B cell (primary cell): Measurements from ENCODE around the gene PEAK1.

ENCODE experiments used
- EZH2 ChIP-seq: IDR thresholded peaks from 2 replicates; pipeline ENCODE4 v1.6.1; 2012; ENCODE audit warnings: borderline replicate concordance, low read depth, mild to moderate bottlenecking, moderate library complexity, low read length; ENCODE audit not compliant: insufficient read depth, poor library complexity, severe bottlenecking
- TF ChIP-seq, protein P1 (sequence below): fragments of 200-600 bp; IDR thresholded peaks from one replicate; pipeline ENCODE4 v1.8.0; 2022; ENCODE audit warnings: antibody characterized with exemption, mild to moderate bottlenecking

DNA sequence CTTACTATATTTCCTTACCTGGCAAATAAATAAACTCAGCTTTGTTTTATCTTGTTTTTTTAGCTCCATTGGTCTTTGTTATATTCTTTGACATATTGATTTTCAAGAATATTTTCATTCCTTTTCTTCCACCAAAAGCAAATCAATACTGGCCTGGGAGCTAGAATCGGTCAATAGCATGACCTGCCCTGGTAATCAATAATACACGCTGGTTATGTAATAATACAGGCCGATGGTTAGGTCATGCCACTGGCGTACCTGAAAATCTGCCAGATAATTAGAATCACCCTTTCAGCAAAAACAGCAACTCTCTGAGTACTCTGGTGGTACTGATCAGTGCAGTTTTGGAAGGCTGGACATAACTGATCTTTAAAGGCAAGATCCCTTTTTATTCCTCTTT, 39.9 kb downstream of the PEAK1 start:
- no peak for TF ChIP-seq EZH2
- TF ChIP-seq, protein P1, sequence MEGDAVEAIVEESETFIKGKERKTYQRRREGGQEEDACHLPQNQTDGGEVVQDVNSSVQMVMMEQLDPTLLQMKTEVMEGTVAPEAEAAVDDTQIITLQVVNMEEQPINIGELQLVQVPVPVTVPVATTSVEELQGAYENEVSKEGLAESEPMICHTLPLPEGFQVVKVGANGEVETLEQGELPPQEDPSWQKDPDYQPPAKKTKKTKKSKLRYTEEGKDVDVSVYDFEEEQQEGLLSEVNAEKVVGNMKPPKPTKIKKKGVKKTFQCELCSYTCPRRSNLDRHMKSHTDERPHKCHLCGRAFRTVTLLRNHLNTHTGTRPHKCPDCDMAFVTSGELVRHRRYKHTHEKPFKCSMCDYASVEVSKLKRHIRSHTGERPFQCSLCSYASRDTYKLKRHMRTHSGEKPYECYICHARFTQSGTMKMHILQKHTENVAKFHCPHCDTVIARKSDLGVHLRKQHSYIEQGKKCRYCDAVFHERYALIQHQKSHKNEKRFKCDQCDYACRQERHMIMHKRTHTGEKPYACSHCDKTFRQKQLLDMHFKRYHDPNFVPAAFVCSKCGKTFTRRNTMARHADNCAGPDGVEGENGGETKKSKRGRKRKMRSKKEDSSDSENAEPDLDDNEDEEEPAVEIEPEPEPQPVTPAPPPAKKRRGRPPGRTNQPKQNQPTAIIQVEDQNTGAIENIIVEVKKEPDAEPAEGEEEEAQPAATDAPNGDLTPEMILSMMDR, result no peak
